GM10847 (cell line): ENCODE results near the gene SNAPC3.
A peak's percentile ranks its signal among the peaks of the same experiment; 100 is the strongest.

ENCODE experiments used
- POLR2A ChIP-seq: IDR thresholded peaks from 2 replicates; pipeline ENCODE4 v1.6.1; 2011; ENCODE audit not compliant: insufficient read length; ENCODE audit errors: extremely low read depth

SNAPC3 gene

GRCh38 chr9:15510789-15511575 lies 88.3 kb downstream of the SNAPC3 start, which contains the start of gene PSIP1:
TSS of gene PSIP1 (minus strand) at chr9:15510970. CDS start at chr9:15510188, 782 bp downstream.
- peak; percentile 95 for TF ChIP-seq POLR2A
